Endothelial cell of umbilical vein (primary cell): ENCODE measurements around the gene RNF144B. TPM values are rescaled to one million over a fixed set of nuclear protein-coding genes. Genes with fewer than 3 reads are reported as not detected.

Experiments used
- BruUV-seq: library from RNA; stranded (reverse); fragments of 400-500 nt; replicated peaks from 2 replicates; lab custom pipeline; 2021; lab: Mats Ljungman, UMichigan
- CTCF ChIA-PET: fragments of 300-600, 350-600 bp; sonication (Branson Sonifier 250); formaldehyde crosslinking; loops from one replicate; lab custom pipeline; 2021; ENCODE audit warnings: antibody characterized with exemption, inconsistent platforms; lab: Charles Lee
- POLR2A ChIA-PET: fragments of 300-600, 350-600 bp; sonication (Branson Sonifier 250); formaldehyde crosslinking; loops from one replicate; lab custom pipeline; 2021; ENCODE audit warnings: antibody characterized with exemption, inconsistent platforms; lab: Charles Lee
- DNase-seq: peaks from one replicate; pipeline ENCODE4 v3.0.0-alpha.2; 2011; ENCODE audit warnings: low read depth, low spot score
- FAIRE-seq: peaks from 2 replicates; lab custom pipeline; 2011; peaks lifted over from hg19 to GRCh38; lab: Jason Lieb, UNC
- H2AFZ ChIP-seq: 2 replicates; pipeline ENCODE4 v1.6.0; 2012; ENCODE audit warnings: low read depth, low read length, control low read depth, inconsistent platforms
- H3K27ac ChIP-seq: 2 replicates; pipeline ENCODE4 v1.5.1; 2011; ENCODE audit warnings: low read depth, mild to moderate bottlenecking, control low read depth, low read length, moderate library complexity; ENCODE audit not compliant: insufficient read depth
- H3K27me3 ChIP-seq, 2 experiments: 2 replicates each; pipeline versions ENCODE4 v1.6.0 to v1.6.1; 2011; ENCODE audit warnings: low read length in 2 of 2, mixed read lengths in 1 of 2; ENCODE audit not compliant: control insufficient read depth in 2 of 2, insufficient read depth in 2 of 2
- H3K36me3 ChIP-seq, 2 experiments: 2 replicates in 1 of 2; 3 replicates in 1 of 2; pipeline ENCODE4 v1.5.1; 2011; ENCODE audit warnings: low read length in 2 of 2, mild to moderate bottlenecking in 1 of 2, moderate library complexity in 1 of 2; ENCODE audit not compliant: control insufficient read depth in 2 of 2, insufficient read depth in 2 of 2; ENCODE audit errors: extremely low read depth in 1 of 2
- H3K4me1 ChIP-seq: 3 replicates; pipeline ENCODE4 v1.5.1; 2011; ENCODE audit warnings: mild to moderate bottlenecking, low read length; ENCODE audit not compliant: control insufficient read depth, insufficient read depth; ENCODE audit errors: extremely low read depth
- H3K4me2 ChIP-seq: 2 replicates; pipeline ENCODE4 v1.6.1; 2011; ENCODE audit warnings: low read length, control low read depth, mixed read lengths; ENCODE audit not compliant: insufficient read depth
- H3K4me3 ChIP-seq, 3 experiments: fragments of 200-600 bp in 1 of 3; sonication (generic), shearing (Covaris generic) in 1 of 3; replicated peaks in 1 of 3; 2 replicates each; pipeline ENCODE4 v1.5.1; 2011 to 2016; ENCODE audit warnings: control low read depth in 3 of 3, low read length in 3 of 3, mild to moderate bottlenecking in 2 of 3, inconsistent platforms in 1 of 3, low read depth in 1 of 3, moderate library complexity in 1 of 3; ENCODE audit not compliant: insufficient read depth in 1 of 3
- H3K79me2 ChIP-seq: 2 replicates; pipeline ENCODE4 v1.6.0; 2012; ENCODE audit warnings: low read length, inconsistent platforms; ENCODE audit not compliant: control insufficient read depth, insufficient read depth
- H3K9ac ChIP-seq: replicated peaks from 2 replicates; pipeline ENCODE3; 2011; ENCODE audit warnings: low read length, control low read depth; ENCODE audit not compliant: insufficient read depth; ENCODE audit errors: extremely low read depth
- H3K9me1 ChIP-seq: replicated peaks from 3 replicates; pipeline ENCODE4 v1.6.0; 2011; ENCODE audit warnings: mild to moderate bottlenecking, low read length; ENCODE audit not compliant: control insufficient read depth, insufficient read depth; ENCODE audit errors: extremely low read depth
- H3K9me3 ChIP-seq: replicated peaks from 2 replicates; pipeline ENCODE4 v1.5.1; 2012; ENCODE audit warnings: low read length, inconsistent platforms; ENCODE audit not compliant: control insufficient read depth, insufficient read depth
- H4K20me1 ChIP-seq: replicated peaks from 2 replicates; pipeline ENCODE3; 2011; ENCODE audit warnings: mild to moderate bottlenecking, low read length; ENCODE audit not compliant: control insufficient read depth, insufficient read depth; ENCODE audit errors: extremely low read depth
- CTCF ChIP-seq, 2 donors: IDR thresholded peaks; 1 replicate in 1 of 2; 2 replicates in 1 of 2; pipeline ENCODE4 v1.5.1; 2011; ENCODE audit warnings: low read length in 2 of 2, mild to moderate bottlenecking in 2 of 2, moderate library complexity in 2 of 2, control low read depth in 1 of 2, inconsistent platforms in 1 of 2, low read depth in 1 of 2; ENCODE audit not compliant: insufficient read depth in 1 of 2; ENCODE audit errors: extremely low read depth in 1 of 2
- EZH2 ChIP-seq: IDR thresholded peaks from 2 replicates; pipeline ENCODE4 v1.6.1; 2012; ENCODE audit warnings: borderline replicate concordance, low read depth, mild to moderate bottlenecking, moderate library complexity, low read length, inconsistent platforms; ENCODE audit not compliant: severe bottlenecking
- FOS ChIP-seq: IDR thresholded peaks from 2 replicates; pipeline ENCODE4 v1.6.1; 2011; ENCODE audit warnings: mild to moderate bottlenecking, low read length, moderate library complexity, borderline replicate concordance; ENCODE audit not compliant: insufficient read depth
- GATA2 ChIP-seq: IDR thresholded peaks from 2 replicates; pipeline ENCODE4 v1.7.0; 2011; ENCODE audit warnings: low read depth, mild to moderate bottlenecking, moderate library complexity, mixed read lengths, low read length; ENCODE audit not compliant: insufficient read length, insufficient read depth
- JUN ChIP-seq: IDR thresholded peaks from 2 replicates; pipeline ENCODE4 v1.6.1; 2011; ENCODE audit warnings: borderline replicate concordance, low read depth; ENCODE audit not compliant: insufficient read length, insufficient read depth
- MAX ChIP-seq: IDR thresholded peaks from 2 replicates; pipeline ENCODE4 v1.6.1; 2011; ENCODE audit not compliant: insufficient read depth, insufficient read length
- MYC ChIP-seq: IDR thresholded peaks from one replicate; pipeline ENCODE4 v1.6.1; 2011; ENCODE audit warnings: mild to moderate bottlenecking, low read depth, low read length
- POLR2A ChIP-seq: IDR thresholded peaks from 2 replicates; pipeline ENCODE4 v1.6.1; 2012; ENCODE audit warnings: low read depth, mild to moderate bottlenecking, control low read depth, low read length
- POLR2AphosphoS5 ChIP-seq: IDR thresholded peaks from 2 replicates; pipeline ENCODE4 v1.6.1; 2012; ENCODE audit warnings: low read depth, mild to moderate bottlenecking, control low read depth, low read length, moderate library complexity; ENCODE audit not compliant: insufficient read depth
- dilution Hi-C: fragments of 300-500 bp; cut with MboI; formaldehyde crosslinking; loops from one replicate; pipeline ENCODE4 v1.15.0; 2019; ENCODE audit warnings: low sequenced_read_pairs; ENCODE audit not compliant: extremely low pct_ligation_motif_present
- intact Hi-C: fragments of 100-400 bp; cut with micrococcal nuclease; formaldehyde crosslinking; loops from one replicate; pipeline ENCODE4 v1.10.0; 2022
- polyA plus RNA-seq, 4 experiments: library from polyadenylated mRNA; depleted of rRNA in 3 of 4; stranded (reverse) in 3 of 4; unstranded in 1 of 4; fragments of >200 nt; gene quantifications; 2 replicates each; pipeline versions ENCODE4 v1.2.1 to v1.2.3, GENCODE V29; 2011 to 2012; ENCODE audit warnings: missing spikeins in 1 of 4
- total RNA-seq: library from RNA; stranded (reverse); gene quantifications from 2 replicates; pipeline ENCODE4 v1.2.3, GENCODE V29; 2021

The RNF144B gene
- total and polyA plus RNA-seq, 2 donors (not counting 3 experiments of a cell fraction or from before 2014, with no cell fraction given), result 18.1 to 97.3 TPM

- Histone ChIP-seq H2AFZ (peak overlapping the region; percentile 92), H3K27me3 (no peaks in the 10 kb centered on the region), H3K36me3 (no peaks in the 10 kb centered on the region), H4K20me1 (no peaks in the 10 kb centered on the region), H3K4me3 (no peak overlapping the region), H3K9me3 (no peaks in the 10 kb centered on the region), H3K4me1 (peaks cover 9% of the 10 kb centered on the region), H3K79me2 (no peaks in the 10 kb centered on the region), H3K4me2 (peak overlapping the region; percentile 64), H3K9ac (peak overlapping the region; percentile 10), H3K9me1 (no peaks in the 10 kb centered on the region), H3K27ac (no peak overlapping the region)
- CTCF ChIA-PET, result interaction anchor here (1.2 to 7.1 kb wide), 7 partner anchors 9 to 181 kb away, joined by 3 to 93 read pairs (median 5); no protein-coding TSS in a partner anchor
- FAIRE-seq, result no peak
- no peak for TF ChIP-seq EZH2
- no peak for TF ChIP-seq MYC
- TF ChIP-seq POLR2A, result no peak
- no peak for TF ChIP-seq MAX
- TF ChIP-seq GATA2, result no peak
- no peak for TF ChIP-seq FOS
- no peak for TF ChIP-seq JUN
- TF ChIP-seq POLR2AphosphoS5, result no peak
- TF ChIP-seq CTCF (IDR thresholded peaks at IDR 0.05; ENCODE audit: extremely low read depth in 1 of 2, insufficient read depth in 1 of 2, low read depth in 1 of 2, low read length in 2 of 2), result no peak
- no peak for DNase-seq
- POLR2A ChIA-PET, result no interaction called here
- dilution Hi-C loops, result no loop called here
- no TSS peak for BruUV-seq
- intact Hi-C loops, result loop anchor here (1.0 to 5.0 kb wide), 6 partner anchors 97 to 349 kb away; partner anchors contain the start of genes DEK, KDM1B, RNF144B and TPMT
These were observed 117.1 kb downstream of the RNF144B start for GRCh38 chr6:18504232-18504596.
